GM12801 (cell line): ENCODE data around the gene CDC20B.
A peak's percentile ranks its signal among the peaks of the same experiment; 100 is the strongest.

Source experiments
- CTCF ChIP-seq: IDR thresholded peaks from one replicate; pipeline ENCODE4 v1.5.1; 2011; ENCODE audit warnings: control low read depth; ENCODE audit not compliant: insufficient read length; ENCODE audit errors: extremely low read depth

The CDC20B gene

GRCh38 chr5:55151923-55152842 is 20.8 kb downstream of the CDC20B start:
- TF ChIP-seq CTCF = no peak

GRCh38 chr5:55149308-55149795 is 23.6 kb downstream of the CDC20B start:
- no peak for TF ChIP-seq CTCF

GRCh38 chr5:55146543-55147151 is 26.3 kb downstream of the CDC20B start:
- peak; percentile 66 for TF ChIP-seq CTCF

- TF ChIP-seq CTCF = no peak
Measured at GRCh38 chr5:55146080-55146479, 26.9 kb downstream of the CDC20B start.

GRCh38 chr5:55143624-55144023 is 29.4 kb downstream of the CDC20B start:
- no peak for TF ChIP-seq CTCF

- no peak for TF ChIP-seq CTCF
Measured at GRCh38 chr5:55141945-55142690, 30.9 kb downstream of the CDC20B start.

GRCh38 chr5:55140908-55141665 is 31.9 kb downstream of the CDC20B start:
- TF ChIP-seq CTCF = no peak
